Neutrophil (primary cell): Measurements from ENCODE around the gene THTPA.
"Not testable (repeated sequence)": the region's sequence is repeated elsewhere in the genome, so short reads cannot be mapped to it uniquely, and the experiment has no call there.

Experiments
- H3K27ac ChIP-seq: fragments of 200-600 bp; sonication (generic); 2 replicates; pipeline ENCODE4 v1.5.1; 2016; ENCODE audit warnings: mild to moderate bottlenecking, moderate library complexity
- H3K27me3 ChIP-seq: fragments of 200-600 bp; sonication (generic); 2 replicates; pipeline ENCODE4 v1.6.0; 2016; ENCODE audit warnings: mild to moderate bottlenecking
- H3K36me3 ChIP-seq: fragments of 200-600 bp; sonication (generic); 2 replicates; pipeline ENCODE4 v1.5.1; 2017
- H3K4me1 ChIP-seq, 2 experiments: fragments of 200-600 bp in 1 of 2; sonication (generic) in 1 of 2; 1 replicate in 1 of 2; 2 replicates in 1 of 2; pipeline versions ENCODE4 v1.5.1 to v1.6.1; 2013 to 2016; ENCODE audit warnings: low read depth in 1 of 2, low read length in 1 of 2, mild to moderate bottlenecking in 1 of 2, moderate library complexity in 1 of 2; ENCODE audit not compliant: control insufficient read depth in 1 of 2, insufficient read depth in 1 of 2
- H3K4me3 ChIP-seq, 2 experiments: fragments of 200-600 bp in 1 of 2; sonication (generic) in 1 of 2; 1 replicate in 1 of 2; 2 replicates in 1 of 2; pipeline ENCODE4 v1.5.1; 2013 to 2016; ENCODE audit warnings: low read depth in 1 of 2, low read length in 1 of 2, mild to moderate bottlenecking in 1 of 2, moderate library complexity in 1 of 2
- H3K9me3 ChIP-seq: fragments of 200-600 bp; sonication (generic); 2 replicates; pipeline ENCODE4 v1.5.1; 2016
- TF ChIP-seq, protein P1 (sequence below): fragments of 200-600 bp; sonication (generic); IDR thresholded peaks from 2 replicates; pipeline ENCODE4 v1.5.1; 2016; ENCODE audit warnings: antibody characterized with exemption

THTPA gene

DNA sequence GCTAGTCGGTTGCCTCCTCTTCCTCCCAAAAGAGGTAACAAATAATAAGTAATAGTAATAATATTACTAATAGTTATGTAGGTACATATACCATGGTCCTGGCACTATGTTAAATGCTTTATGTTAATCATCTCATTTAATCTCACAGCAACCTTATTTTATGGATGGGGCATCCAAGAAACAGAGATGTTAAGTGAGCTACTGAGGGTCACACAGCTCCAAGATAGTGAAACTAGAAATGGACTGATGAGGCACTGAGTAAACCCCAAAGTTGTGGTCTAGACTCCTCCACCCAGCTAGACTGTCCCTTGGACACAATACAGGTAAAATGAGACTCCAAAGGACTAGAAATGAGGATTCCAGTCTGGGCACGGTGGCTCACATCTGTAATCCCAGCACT is 19.6 kb upstream of the THTPA start:
- H3K36me3 ChIP-seq: no peaks in the 10 kb centered on the region
- TF ChIP-seq, protein P1, sequence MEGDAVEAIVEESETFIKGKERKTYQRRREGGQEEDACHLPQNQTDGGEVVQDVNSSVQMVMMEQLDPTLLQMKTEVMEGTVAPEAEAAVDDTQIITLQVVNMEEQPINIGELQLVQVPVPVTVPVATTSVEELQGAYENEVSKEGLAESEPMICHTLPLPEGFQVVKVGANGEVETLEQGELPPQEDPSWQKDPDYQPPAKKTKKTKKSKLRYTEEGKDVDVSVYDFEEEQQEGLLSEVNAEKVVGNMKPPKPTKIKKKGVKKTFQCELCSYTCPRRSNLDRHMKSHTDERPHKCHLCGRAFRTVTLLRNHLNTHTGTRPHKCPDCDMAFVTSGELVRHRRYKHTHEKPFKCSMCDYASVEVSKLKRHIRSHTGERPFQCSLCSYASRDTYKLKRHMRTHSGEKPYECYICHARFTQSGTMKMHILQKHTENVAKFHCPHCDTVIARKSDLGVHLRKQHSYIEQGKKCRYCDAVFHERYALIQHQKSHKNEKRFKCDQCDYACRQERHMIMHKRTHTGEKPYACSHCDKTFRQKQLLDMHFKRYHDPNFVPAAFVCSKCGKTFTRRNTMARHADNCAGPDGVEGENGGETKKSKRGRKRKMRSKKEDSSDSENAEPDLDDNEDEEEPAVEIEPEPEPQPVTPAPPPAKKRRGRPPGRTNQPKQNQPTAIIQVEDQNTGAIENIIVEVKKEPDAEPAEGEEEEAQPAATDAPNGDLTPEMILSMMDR: no peak
- H3K27ac ChIP-seq: no peak overlapping the region
- H3K4me3 ChIP-seq: no peak overlapping the region
- no peaks in the 10 kb centered on the region for H3K4me1 ChIP-seq
- H3K27me3 ChIP-seq: no peaks in the 10 kb centered on the region
- H3K9me3 ChIP-seq: no peaks in the 10 kb centered on the region

DNA sequence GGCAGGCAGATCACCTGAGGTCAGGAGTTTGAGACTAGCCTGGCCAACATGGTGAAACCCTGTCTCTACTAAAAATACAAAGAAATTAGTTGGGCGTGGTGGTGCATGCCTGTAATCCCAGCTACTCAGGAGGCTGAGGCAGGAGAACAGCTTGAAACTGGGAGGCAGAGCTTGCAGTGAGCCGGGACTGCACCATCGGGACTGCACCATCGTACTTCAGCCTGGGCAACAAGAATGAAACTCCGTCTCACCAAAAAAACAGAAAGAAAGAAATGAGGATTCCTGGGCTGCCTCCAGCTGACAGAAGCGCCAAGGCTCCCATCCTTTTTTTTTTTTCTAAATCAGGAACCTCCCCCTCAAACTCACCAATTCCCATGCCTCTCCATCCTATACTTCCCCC is 19.2 kb upstream of the THTPA start:
- not testable (repeated sequence) for H3K36me3 ChIP-seq, H3K4me3 ChIP-seq, H3K27me3 ChIP-seq, H3K27ac ChIP-seq, H3K9me3 ChIP-seq, H3K4me1 ChIP-seq

DNA sequence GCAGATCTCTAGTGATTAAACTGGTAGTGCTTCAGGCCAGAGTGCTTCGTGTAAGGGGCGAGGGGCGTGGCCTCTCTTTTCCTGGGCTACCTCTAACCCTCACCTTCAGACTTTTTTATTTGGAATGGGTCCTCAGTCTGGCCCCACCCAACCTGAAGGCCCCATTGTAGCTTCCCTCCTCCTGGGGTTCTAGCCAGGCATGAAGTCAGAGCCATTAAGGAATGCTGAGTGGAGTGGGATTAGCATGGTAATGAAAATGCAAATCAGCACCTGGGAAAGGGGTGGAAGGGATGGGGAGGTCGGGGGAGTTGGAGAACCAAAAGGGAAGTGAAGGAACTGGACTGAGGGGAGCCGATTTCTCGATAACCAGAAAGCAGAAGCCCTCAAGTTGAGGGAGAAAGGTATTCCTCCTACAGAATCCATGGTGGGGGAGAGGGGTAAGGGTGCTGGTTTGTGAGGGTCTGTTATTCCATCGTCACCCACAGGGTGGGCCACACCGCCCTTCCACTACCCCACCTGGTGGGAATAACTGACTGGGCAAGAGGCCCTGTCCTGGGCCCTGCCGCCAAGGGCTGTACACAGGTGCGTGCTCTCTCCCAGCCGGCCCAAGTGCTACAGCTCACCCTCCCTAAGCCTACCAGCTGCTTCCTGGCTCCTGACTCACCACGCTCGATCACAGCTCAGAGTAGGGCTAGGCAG is 18.6 kb upstream of the THTPA start:
- no peak overlapping the region for H3K4me3 ChIP-seq
- no peak overlapping the region for H3K27ac ChIP-seq
- TF ChIP-seq, protein P1: no peak
- no peaks in the 10 kb centered on the region for H3K36me3 ChIP-seq
- H3K4me1 ChIP-seq: no peaks in the 10 kb centered on the region
- H3K9me3 ChIP-seq: no peaks in the 10 kb centered on the region
- H3K27me3 ChIP-seq: no peaks in the 10 kb centered on the region

DNA sequence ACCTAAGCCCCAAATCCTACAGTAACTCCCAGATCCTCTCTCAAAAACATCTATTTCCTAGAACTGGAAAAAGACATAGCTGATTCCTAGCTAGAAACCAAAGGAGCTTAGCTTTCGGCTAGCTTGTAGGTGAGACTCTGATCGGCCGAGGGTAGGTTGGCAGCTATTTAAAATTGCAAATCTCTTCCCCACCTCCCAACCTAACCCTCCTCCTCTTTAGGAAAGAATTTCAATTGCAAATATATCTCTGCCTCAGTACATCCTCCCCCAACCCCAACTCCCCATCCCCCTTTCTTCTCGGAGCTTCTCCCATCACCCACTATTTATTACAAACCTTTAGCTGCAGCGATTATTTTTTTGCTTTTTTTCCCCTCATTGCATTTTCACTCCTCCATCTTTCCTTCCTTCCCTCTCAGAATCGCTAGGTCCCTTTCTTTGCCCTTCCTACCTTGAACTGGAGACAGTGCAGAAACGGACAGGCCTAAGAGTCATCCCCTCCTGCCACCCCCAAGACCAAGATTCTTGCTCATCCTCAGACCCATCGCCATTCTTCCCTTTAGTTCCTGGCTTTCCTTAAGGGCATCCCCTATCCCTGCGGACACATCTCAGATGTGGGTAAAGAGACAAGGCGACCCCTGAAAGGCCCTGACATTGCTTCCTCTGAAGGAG is 17.9 kb upstream of the THTPA start:
- TF ChIP-seq, protein P1: no peak
- Histone ChIP-seq H3K27me3 (no peaks in the 10 kb centered on the region), H3K4me3 (no peak overlapping the region), H3K9me3 (no peaks in the 10 kb centered on the region), H3K4me1 (peaks cover 0 to 2% of the 10 kb centered on the region in 2 experiments), H3K27ac (no peak overlapping the region), H3K36me3 (no peaks in the 10 kb centered on the region)

DNA sequence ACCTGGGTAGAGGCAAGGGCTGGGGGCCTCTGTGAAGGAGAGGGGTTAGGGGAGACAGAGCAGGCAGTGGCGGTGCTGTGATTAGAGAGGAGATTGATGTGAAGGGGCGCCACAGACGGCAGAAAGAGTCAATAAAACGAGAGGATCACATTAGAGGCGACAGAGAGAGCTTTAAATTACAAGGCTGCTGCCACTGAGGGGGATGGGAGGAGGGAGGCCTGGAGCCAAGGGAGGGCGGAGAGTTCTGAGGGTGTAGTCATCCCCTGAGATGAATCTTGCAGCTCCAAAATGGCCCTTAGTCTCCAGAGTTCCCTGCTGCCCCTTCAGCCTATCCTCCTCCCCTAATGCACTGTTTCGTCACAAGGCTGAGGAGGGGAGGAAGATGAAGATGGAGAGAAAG is 17.3 kb upstream of the THTPA start:
- Histone ChIP-seq H3K4me3 (no peak overlapping the region), H3K27ac (no peak overlapping the region), H3K9me3 (no peaks in the 10 kb centered on the region), H3K4me1 (peaks cover 5 to 8% of the 10 kb centered on the region in 2 experiments), H3K27me3 (no peaks in the 10 kb centered on the region), H3K36me3 (no peaks in the 10 kb centered on the region)
- TF ChIP-seq, protein P1: no peak
